ENCODE measurements around the gene MRPL28. TPM values are rescaled to one million over a fixed set of nuclear protein-coding genes. Genes with fewer than 3 reads are reported as not detected.
A peak's percentile ranks its signal among the peaks of the same experiment; 100 is the strongest.
"Not testable (repeated sequence)": the region's sequence is repeated elsewhere in the genome, so short reads cannot be mapped to it uniquely, and the experiment has no call there.

The MRPL28 gene
- total and polyA plus RNA-seq, 8 donors: 39.6 to 59.4 (median 46.8) TPM

GRCh38 chr16:391885-392335 is 21.6 kb upstream of the MRPL28 start:
- peak; percentile 30 to 74 for TF ChIP-seq CTCF (IDR thresholded peaks at IDR 0.05)
- H3K9me3 ChIP-seq: no peaks in the 10 kb centered on the region
- H3K36me3 ChIP-seq: no peaks in the 10 kb centered on the region
- ATAC-seq: peak; percentile 81
- peak in 1 of 4 donors; percentile 84 for DNase-seq
- no peak overlapping the region for H3K4me3 ChIP-seq
- H3K4me1 ChIP-seq: peaks cover 0 to 16% of the 10 kb centered on the region in 2 donors
- intact Hi-C loops (cut with DNase I): no loop called here
- H3K27ac ChIP-seq: no peak overlapping the region
- H3K27me3 ChIP-seq: no peaks in the 10 kb centered on the region

GRCh38 chr16:389352-389751 is 19.0 kb upstream of the MRPL28 start:
- H3K27ac ChIP-seq: no peak overlapping the region
- H3K9me3 ChIP-seq: no peaks in the 10 kb centered on the region
- H3K4me1 ChIP-seq: peaks cover 0 to 8% of the 10 kb centered on the region in 2 donors
- ATAC-seq: no peak
- no peaks in the 10 kb centered on the region for H3K27me3 ChIP-seq
- intact Hi-C loops (cut with DNase I): no loop called here
- H3K4me3 ChIP-seq: no peak overlapping the region
- no peak for DNase-seq
- no peak for TF ChIP-seq CTCF (IDR thresholded peaks at IDR 0.05)
- H3K36me3 ChIP-seq: no peaks in the 10 kb centered on the region

GRCh38 chr16:387761-388666 is 17.7 kb upstream of the MRPL28 start:
- ATAC-seq; H3K27me3 ChIP-seq; intact Hi-C loops (cut with DNase I); DNase-seq; H3K4me3 ChIP-seq; H3K36me3 ChIP-seq; H3K9me3 ChIP-seq; H3K27ac ChIP-seq: not testable (repeated sequence)
- H3K4me1 ChIP-seq: peaks cover 0 to 21% of the 10 kb centered on the region in 2 donors

- ATAC-seq (no peak), DNase-seq (no peak)
- Histone ChIP-seq H3K4me3 (no peak overlapping the region), H3K4me1 (peaks cover 0 to 21% of the 10 kb centered on the region in 2 donors), H3K9me3 (no peaks in the 10 kb centered on the region), H3K27me3 (no peaks in the 10 kb centered on the region), H3K27ac (no peak overlapping the region), H3K36me3 (no peaks in the 10 kb centered on the region)
- no peak for TF ChIP-seq CTCF (IDR thresholded peaks at IDR 0.05)
- intact Hi-C loops (cut with DNase I): no loop called here
Measured at GRCh38 chr16:386641-387156, 16.4 kb upstream of the MRPL28 start.

GRCh38 chr16:383326-384051 is 13.2 kb upstream of the MRPL28 start:
- peak in 2 of 4 donors; percentile 56 to 81 for DNase-seq
- ATAC-seq: peak; percentile 24
- H3K9me3 ChIP-seq: no peaks in the 10 kb centered on the region
- peak overlapping the region; percentile 13 to 77 for H3K27ac ChIP-seq
- H3K36me3 ChIP-seq: no peaks in the 10 kb centered on the region
- H3K27me3 ChIP-seq: no peaks in the 10 kb centered on the region
- intact Hi-C loops (cut with DNase I): no loop called here
- peaks cover 18 to 46% of the 10 kb centered on the region in 2 donors for H3K4me1 ChIP-seq
- no peak for TF ChIP-seq CTCF (IDR thresholded peaks at IDR 0.05)
- H3K4me3 ChIP-seq: peak overlapping the region; percentile 77 to 86
